HEK293 (cell line): ENCODE data around the gene MDP1.

ENCODE experiments used
- CTCF ChIA-PET: fragments of 350-600 bp; formaldehyde crosslinking; extraction: SDS; loops from one replicate; lab custom pipeline; 2021; ENCODE audit warnings: antibody characterized with exemption; lab: Yijun Ruan, JAX
- POLR2A ChIA-PET: fragments of 300-600 bp; formaldehyde crosslinking; extraction: SDS; loops from one replicate; lab custom pipeline; 2020; ENCODE audit warnings: antibody characterized with exemption, inconsistent platforms; lab: Yijun Ruan, JAX
- H3K27ac ChIP-seq: fragments of 200-500 bp; sonication (Bioruptor generic); 2 replicates; pipeline ENCODE4 v1.5.1; 2014; ENCODE audit warnings: low read depth, low read length, control low read depth, inconsistent platforms; ENCODE audit errors: extremely low read depth
- H3K36me3 ChIP-seq, 2 experiments: fragments of 200-500 bp in 1 of 2; sonication (Bioruptor generic) in 1 of 2; 1 replicate in 1 of 2; 2 replicates in 1 of 2; pipeline ENCODE4 v1.5.1; 2014 to 2017; ENCODE audit warnings: inconsistent platforms in 2 of 2, low read length in 2 of 2; ENCODE audit not compliant: control insufficient read depth in 2 of 2, insufficient read depth in 1 of 2
- H3K4me1 ChIP-seq: fragments of 200-500 bp; sonication (Bioruptor generic); 2 replicates; pipeline ENCODE4 v1.5.1; 2014; ENCODE audit warnings: mild to moderate bottlenecking, low read length, inconsistent platforms; ENCODE audit not compliant: control insufficient read depth, insufficient read depth
- H3K4me3 ChIP-seq: 2 replicates; pipeline ENCODE4 v1.5.1; 2011; ENCODE audit warnings: low read depth, mild to moderate bottlenecking, control low read depth, low read length, moderate library complexity
- H3K9me3 ChIP-seq: fragments of 200-500 bp; sonication (Bioruptor generic); 2 replicates; pipeline ENCODE4 v1.5.1; 2014; ENCODE audit warnings: low read depth, low read length, inconsistent platforms; ENCODE audit not compliant: control insufficient read depth, insufficient read depth
- GLI4 ChIP-seq: fragments of 450-650 bp; formaldehyde crosslinking; IDR thresholded peaks from 2 replicates; pipeline ENCODE4 v1.5.1; 2016; ENCODE audit warnings: missing biosample characterization, missing genetic modification characterization
- HOXC10 ChIP-seq: sonication (generic); formaldehyde crosslinking; IDR thresholded peaks from 2 replicates; pipeline ENCODE4 v1.8.1; 2023; ENCODE audit warnings: mild to moderate bottlenecking, missing genetic modification reagents
- IKZF3 ChIP-seq: fragments of 450-650 bp; IDR thresholded peaks from 2 replicates; pipeline ENCODE4 v1.5.0; 2018; ENCODE audit warnings: missing biosample characterization, mild to moderate bottlenecking, missing genetic modification characterization, moderate library complexity
- KLF16 ChIP-seq: fragments of 450-650 bp; formaldehyde crosslinking; IDR thresholded peaks from 2 replicates; pipeline ENCODE4 v1.5.1; 2017; ENCODE audit warnings: missing biosample characterization, missing genetic modification characterization
- MEIS1 ChIP-seq: sonication (generic); formaldehyde crosslinking; IDR thresholded peaks from 2 replicates; pipeline ENCODE4 v1.8.1; 2022; ENCODE audit warnings: missing genetic modification reagents, mild to moderate bottlenecking, borderline replicate concordance
- OSR2 ChIP-seq: fragments of 450-650 bp; formaldehyde crosslinking; IDR thresholded peaks from 2 replicates; pipeline ENCODE4 v1.5.1; 2016; ENCODE audit warnings: missing biosample characterization, missing genetic modification characterization
- OVOL3 ChIP-seq: fragments of 450-650 bp; formaldehyde crosslinking; IDR thresholded peaks from 2 replicates; pipeline ENCODE4 v1.5.1; 2016; ENCODE audit warnings: missing biosample characterization, missing genetic modification characterization
- RBAK ChIP-seq: fragments of 450-650 bp; formaldehyde crosslinking; IDR thresholded peaks from 2 replicates; pipeline ENCODE4 v1.5.1; 2016; ENCODE audit warnings: missing biosample characterization, missing genetic modification characterization
- SETDB1 ChIP-seq: IDR thresholded peaks from one replicate; pipeline ENCODE4 v1.6.1; 2017; ENCODE audit warnings: mild to moderate bottlenecking, low read length, moderate library complexity, mixed read lengths; ENCODE audit not compliant: insufficient read length
- YY1 ChIP-seq: fragments of 450-650 bp; formaldehyde crosslinking; IDR thresholded peaks from 2 replicates; pipeline ENCODE4 v1.5.1; 2018; ENCODE audit warnings: missing biosample characterization, missing genetic modification characterization
- ZEB2 ChIP-seq: fragments of 450-650 bp; formaldehyde crosslinking; IDR thresholded peaks from 2 replicates; pipeline ENCODE4 v1.5.1; 2016; ENCODE audit warnings: missing biosample characterization, missing genetic modification characterization
- ZFHX2 ChIP-seq: fragments of 450-650 bp; formaldehyde crosslinking; conservative IDR thresholded peaks from 2 replicates; pipeline ENCODE4 v1.5.1; 2016; ENCODE audit warnings: missing biosample characterization, missing genetic modification characterization
- ZNF132 ChIP-seq: fragments of 450-650 bp; formaldehyde crosslinking; IDR thresholded peaks from 2 replicates; pipeline ENCODE4 v1.5.1; 2017; ENCODE audit warnings: missing biosample characterization, missing genetic modification characterization, borderline replicate concordance
- ZNF140 ChIP-seq: fragments of 450-650 bp; formaldehyde crosslinking; IDR thresholded peaks from 2 replicates; pipeline ENCODE4 v1.5.1; 2016; ENCODE audit warnings: missing biosample characterization, missing genetic modification characterization
- ZNF223 ChIP-seq: fragments of 450-650 bp; formaldehyde crosslinking; IDR thresholded peaks from 2 replicates; pipeline ENCODE4 v1.5.1; 2016; ENCODE audit warnings: missing biosample characterization, missing genetic modification characterization
- ZNF514 ChIP-seq: fragments of 450-650 bp; formaldehyde crosslinking; IDR thresholded peaks from 2 replicates; pipeline ENCODE4 v1.5.1; 2016; ENCODE audit warnings: missing biosample characterization, missing genetic modification characterization
- ZNF626 ChIP-seq: fragments of 450-650 bp; sonication (Bioruptor Pico); formaldehyde crosslinking; IDR thresholded peaks from 2 replicates; pipeline ENCODE4 v1.5.1; 2018; ENCODE audit warnings: missing biosample characterization, missing genetic modification characterization, inconsistent platforms
- ZNF660 ChIP-seq: fragments of 450-650 bp; IDR thresholded peaks from 2 replicates; pipeline ENCODE4 v1.5.1; 2018; ENCODE audit warnings: missing biosample characterization, mild to moderate bottlenecking, missing genetic modification characterization
- ZNF768 ChIP-seq: fragments of 450-650 bp; formaldehyde crosslinking; IDR thresholded peaks from 2 replicates; pipeline ENCODE4 v1.5.1; 2018; ENCODE audit warnings: missing biosample characterization, mild to moderate bottlenecking, missing genetic modification characterization
- ZNF785 ChIP-seq: fragments of 450-650 bp; formaldehyde crosslinking; IDR thresholded peaks from 2 replicates; pipeline ENCODE4 v1.5.1; 2016; ENCODE audit warnings: missing biosample characterization, missing genetic modification characterization
- ZNF830 ChIP-seq: fragments of 450-650 bp; IDR thresholded peaks from 2 replicates; pipeline ENCODE4 v1.5.0; 2018; ENCODE audit warnings: missing biosample characterization, missing genetic modification characterization, low read depth, mild to moderate bottlenecking, moderate library complexity
- TF ChIP-seq, protein P1 (sequence below): fragments of 450-650 bp; formaldehyde crosslinking; IDR thresholded peaks from 2 replicates; pipeline ENCODE4 v1.5.1; 2016; ENCODE audit warnings: missing biosample characterization, missing genetic modification characterization
- TF ChIP-seq, protein P2 (sequence below): fragments of 450-650 bp; formaldehyde crosslinking; IDR thresholded peaks from 2 replicates; pipeline ENCODE4 v1.5.1; 2016; ENCODE audit warnings: missing biosample characterization, missing genetic modification characterization
- TF ChIP-seq, protein P3 (sequence below): fragments of 450-650 bp; formaldehyde crosslinking; conservative IDR thresholded peaks from 2 replicates; pipeline ENCODE4 v1.5.1; 2016; ENCODE audit warnings: low read depth, missing biosample characterization, missing genetic modification characterization
- TF ChIP-seq, protein P4 (sequence below): fragments of 450-650 bp; formaldehyde crosslinking; IDR thresholded peaks from 2 replicates; pipeline ENCODE4 v1.5.1; 2016; ENCODE audit warnings: missing biosample characterization, missing genetic modification characterization
- TF ChIP-seq, protein P5 (sequence below): fragments of 450-650 bp; formaldehyde crosslinking; IDR thresholded peaks from 2 replicates; pipeline ENCODE4 v1.5.1; 2016; ENCODE audit warnings: missing biosample characterization, missing genetic modification characterization

Gene MDP1

DNA sequence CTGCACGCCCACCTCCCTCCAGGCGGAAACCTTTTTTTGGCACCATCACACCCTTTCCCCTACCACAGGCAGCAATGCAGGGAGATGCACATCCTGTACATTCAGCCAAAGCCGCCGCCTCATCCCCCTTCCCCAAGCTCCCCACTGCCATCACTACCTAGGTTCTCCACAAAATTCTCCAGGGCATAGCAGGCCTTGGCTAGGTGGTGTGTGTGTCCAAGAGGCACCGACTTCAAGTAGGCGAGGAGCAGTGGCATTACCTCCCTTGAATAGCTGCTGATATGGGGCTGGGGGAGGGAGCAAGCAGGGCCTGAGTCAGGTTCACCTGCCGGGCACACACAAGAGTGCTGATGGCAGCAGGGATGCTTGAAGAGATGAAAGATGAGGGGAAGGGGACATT lies 30.8 kb downstream of the MDP1 start:
- ChIA-PET POLR2A (interaction anchor here (0.5 to 1.0 kb wide), 2 partner anchors 14 to 91 kb away, joined by 3 to 8 read pairs; partner anchors contain the start of gene PCK2), CTCF (interaction anchor here (0.9 to 2.2 kb wide), 2 partner anchors 24 to 112 kb away, joined by 5 to 8 read pairs; partner anchors contain the start of gene IRF9)
- Histone ChIP-seq H3K4me1 (peaks cover 7% of the 10 kb centered on the region; the same call in 1 of the 2 replicates), H3K9me3 (no peaks in the 10 kb centered on the region), H3K27ac (no peak overlapping the region), H3K4me3 (no peak overlapping the region), H3K36me3 (peaks cover 0 to 84% of the 10 kb centered on the region in 2 experiments; a peak in 2 of 3 replicates)
- TF ChIP-seq SETDB1 (no peak), ZNF223 (tag by site-specific recombination) (no peak), OSR2 (tag by site-specific recombination) (no peak), ZNF830 (tag by site-specific recombination) (no peak), ZFHX2 (tag by site-specific recombination) (no peak), ZNF660 (tag by site-specific recombination) (no peak), RBAK (tag by site-specific recombination) (no peak), ZNF768 (no peak), ZNF785 (tag by site-specific recombination) (no peak)
- TF ChIP-seq, protein P1, sequence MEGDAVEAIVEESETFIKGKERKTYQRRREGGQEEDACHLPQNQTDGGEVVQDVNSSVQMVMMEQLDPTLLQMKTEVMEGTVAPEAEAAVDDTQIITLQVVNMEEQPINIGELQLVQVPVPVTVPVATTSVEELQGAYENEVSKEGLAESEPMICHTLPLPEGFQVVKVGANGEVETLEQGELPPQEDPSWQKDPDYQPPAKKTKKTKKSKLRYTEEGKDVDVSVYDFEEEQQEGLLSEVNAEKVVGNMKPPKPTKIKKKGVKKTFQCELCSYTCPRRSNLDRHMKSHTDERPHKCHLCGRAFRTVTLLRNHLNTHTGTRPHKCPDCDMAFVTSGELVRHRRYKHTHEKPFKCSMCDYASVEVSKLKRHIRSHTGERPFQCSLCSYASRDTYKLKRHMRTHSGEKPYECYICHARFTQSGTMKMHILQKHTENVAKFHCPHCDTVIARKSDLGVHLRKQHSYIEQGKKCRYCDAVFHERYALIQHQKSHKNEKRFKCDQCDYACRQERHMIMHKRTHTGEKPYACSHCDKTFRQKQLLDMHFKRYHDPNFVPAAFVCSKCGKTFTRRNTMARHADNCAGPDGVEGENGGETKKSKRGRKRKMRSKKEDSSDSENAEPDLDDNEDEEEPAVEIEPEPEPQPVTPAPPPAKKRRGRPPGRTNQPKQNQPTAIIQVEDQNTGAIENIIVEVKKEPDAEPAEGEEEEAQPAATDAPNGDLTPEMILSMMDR (tag by site-specific recombination): no peak
- TF ChIP-seq, protein P2, sequence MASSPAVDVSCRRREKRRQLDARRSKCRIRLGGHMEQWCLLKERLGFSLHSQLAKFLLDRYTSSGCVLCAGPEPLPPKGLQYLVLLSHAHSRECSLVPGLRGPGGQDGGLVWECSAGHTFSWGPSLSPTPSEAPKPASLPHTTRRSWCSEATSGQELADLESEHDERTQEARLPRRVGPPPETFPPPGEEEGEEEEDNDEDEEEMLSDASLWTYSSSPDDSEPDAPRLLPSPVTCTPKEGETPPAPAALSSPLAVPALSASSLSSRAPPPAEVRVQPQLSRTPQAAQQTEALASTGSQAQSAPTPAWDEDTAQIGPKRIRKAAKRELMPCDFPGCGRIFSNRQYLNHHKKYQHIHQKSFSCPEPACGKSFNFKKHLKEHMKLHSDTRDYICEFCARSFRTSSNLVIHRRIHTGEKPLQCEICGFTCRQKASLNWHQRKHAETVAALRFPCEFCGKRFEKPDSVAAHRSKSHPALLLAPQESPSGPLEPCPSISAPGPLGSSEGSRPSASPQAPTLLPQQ (tag by site-specific recombination): no peak
- TF ChIP-seq, protein P3, sequence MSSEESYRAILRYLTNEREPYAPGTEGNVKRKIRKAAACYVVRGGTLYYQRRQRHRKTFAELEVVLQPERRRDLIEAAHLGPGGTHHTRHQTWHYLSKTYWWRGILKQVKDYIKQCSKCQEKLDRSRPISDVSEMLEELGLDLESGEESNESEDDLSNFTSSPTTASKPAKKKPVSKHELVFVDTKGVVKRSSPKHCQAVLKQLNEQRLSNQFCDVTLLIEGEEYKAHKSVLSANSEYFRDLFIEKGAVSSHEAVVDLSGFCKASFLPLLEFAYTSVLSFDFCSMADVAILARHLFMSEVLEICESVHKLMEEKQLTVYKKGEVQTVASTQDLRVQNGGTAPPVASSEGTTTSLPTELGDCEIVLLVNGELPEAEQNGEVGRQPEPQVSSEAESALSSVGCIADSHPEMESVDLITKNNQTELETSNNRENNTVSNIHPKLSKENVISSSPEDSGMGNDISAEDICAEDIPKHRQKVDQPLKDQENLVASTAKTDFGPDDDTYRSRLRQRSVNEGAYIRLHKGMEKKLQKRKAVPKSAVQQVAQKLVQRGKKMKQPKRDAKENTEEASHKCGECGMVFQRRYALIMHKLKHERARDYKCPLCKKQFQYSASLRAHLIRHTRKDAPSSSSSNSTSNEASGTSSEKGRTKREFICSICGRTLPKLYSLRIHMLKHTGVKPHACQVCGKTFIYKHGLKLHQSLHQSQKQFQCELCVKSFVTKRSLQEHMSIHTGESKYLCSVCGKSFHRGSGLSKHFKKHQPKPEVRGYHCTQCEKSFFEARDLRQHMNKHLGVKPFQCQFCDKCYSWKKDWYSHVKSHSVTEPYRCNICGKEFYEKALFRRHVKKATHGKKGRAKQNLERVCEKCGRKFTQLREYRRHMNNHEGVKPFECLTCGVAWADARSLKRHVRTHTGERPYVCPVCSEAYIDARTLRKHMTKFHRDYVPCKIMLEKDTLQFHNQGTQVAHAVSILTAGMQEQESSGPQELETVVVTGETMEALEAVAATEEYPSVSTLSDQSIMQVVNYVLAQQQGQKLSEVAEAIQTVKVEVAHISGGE (tag by site-specific recombination): no peak
- TF ChIP-seq, protein P4, sequence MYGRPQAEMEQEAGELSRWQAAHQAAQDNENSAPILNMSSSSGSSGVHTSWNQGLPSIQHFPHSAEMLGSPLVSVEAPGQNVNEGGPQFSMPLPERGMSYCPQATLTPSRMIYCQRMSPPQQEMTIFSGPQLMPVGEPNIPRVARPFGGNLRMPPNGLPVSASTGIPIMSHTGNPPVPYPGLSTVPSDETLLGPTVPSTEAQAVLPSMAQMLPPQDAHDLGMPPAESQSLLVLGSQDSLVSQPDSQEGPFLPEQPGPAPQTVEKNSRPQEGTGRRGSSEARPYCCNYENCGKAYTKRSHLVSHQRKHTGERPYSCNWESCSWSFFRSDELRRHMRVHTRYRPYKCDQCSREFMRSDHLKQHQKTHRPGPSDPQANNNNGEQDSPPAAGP: no peak

DNA sequence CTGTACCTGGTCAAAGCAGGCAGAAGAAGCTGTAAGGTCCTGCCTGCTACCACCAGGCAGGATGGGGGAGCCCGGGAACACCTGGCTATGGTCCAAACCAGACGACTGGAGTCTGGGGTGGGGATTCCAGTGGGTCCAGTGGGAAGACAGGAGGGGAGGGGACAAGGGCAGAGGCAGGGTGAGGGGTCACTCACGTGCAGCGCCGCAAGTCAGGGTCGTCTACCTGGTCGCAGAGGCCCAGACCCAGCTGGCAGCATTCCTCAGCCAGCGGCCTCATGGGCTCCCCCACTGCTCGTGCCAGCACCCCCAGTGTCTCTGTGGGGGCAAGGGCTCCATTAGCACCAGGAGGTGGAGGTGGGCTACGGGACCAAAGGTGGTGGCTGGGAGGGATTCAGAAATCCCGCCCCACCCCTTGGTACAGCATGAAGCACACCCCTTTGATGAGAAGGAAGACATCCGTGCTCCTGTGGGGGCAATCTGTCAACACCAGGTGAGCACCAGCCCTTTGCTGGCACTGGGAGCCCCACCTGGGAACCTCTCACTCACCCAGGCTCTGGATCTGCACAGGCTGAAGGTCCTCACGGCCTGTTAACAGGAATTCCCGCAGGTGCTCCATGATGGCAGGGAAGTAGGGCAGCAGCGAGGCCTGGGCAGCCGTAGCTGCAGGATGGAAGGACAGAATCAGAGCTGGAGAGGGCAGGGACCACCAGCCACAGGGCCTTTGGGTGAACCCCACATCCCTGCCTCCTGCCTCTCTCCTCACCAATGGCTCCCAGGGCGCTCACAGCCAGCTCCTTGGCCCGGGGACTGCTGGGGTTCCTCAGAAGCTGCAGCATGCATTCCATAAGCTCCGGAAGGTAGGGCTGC lies 31.5 kb downstream of the MDP1 start:
- Histone ChIP-seq H3K4me1 (peaks cover 7% of the 10 kb centered on the region; the same call in 1 of the 2 replicates), H3K36me3 (peaks cover 0 to 85% of the 10 kb centered on the region in 2 experiments; a peak in 2 of 3 replicates), H3K9me3 (no peaks in the 10 kb centered on the region), H3K27ac (no peak overlapping the region), H3K4me3 (no peak overlapping the region)
- CTCF ChIA-PET: interaction anchor here (2.2 kb wide), 1 partner anchor 23 kb away, joined by 8 read pairs; the partner anchor contains the start of gene IRF9
- POLR2A ChIA-PET: no interaction called here
- TF ChIP-seq YY1 (tag by site-specific recombination) (no peak), ZEB2 (tag by site-specific recombination) (no peak), ZNF514 (tag by site-specific recombination) (no peak), MEIS1 (no peak), GLI4 (no peak), KLF16 (tag by site-specific recombination) (no peak), ZNF626 (no peak), OVOL3 (no peak), HOXC10 (CRISPR knock-in tag) (no peak), ZNF223 (tag by site-specific recombination) (no peak), ZNF140 (tag by site-specific recombination) (no peak), IKZF3 (tag by site-specific recombination) (no peak), ZNF132 (no peak)
- TF ChIP-seq, protein P5, sequence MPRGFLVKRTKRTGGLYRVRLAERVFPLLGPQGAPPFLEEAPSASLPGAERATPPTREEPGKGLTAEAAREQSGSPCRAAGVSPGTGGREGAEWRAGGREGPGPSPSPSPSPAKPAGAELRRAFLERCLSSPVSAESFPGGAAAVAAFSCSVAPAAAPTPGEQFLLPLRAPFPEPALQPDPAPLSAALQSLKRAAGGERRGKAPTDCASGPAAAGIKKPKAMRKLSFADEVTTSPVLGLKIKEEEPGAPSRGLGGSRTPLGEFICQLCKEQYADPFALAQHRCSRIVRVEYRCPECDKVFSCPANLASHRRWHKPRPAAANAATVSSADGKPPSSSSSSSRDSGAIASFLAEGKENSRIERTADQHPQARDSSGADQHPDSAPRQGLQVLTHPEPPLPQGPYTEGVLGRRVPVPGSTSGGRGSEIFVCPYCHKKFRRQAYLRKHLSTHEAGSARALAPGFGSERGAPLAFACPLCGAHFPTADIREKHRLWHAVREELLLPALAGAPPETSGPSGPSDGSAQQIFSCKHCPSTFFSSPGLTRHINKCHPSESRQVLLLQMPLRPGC (tag by site-specific recombination): no peak
